ENCODE data around the gene HCFC1. TPM values are rescaled to one million over a fixed set of nuclear protein-coding genes. Genes with fewer than 3 reads are reported as not detected.
"Not testable (repeated sequence)": the region's sequence is repeated elsewhere in the genome, so short reads cannot be mapped to it uniquely, and the experiment has no call there.

Gene HCFC1
- total RNA-seq, 1 experiment from 2014 or later, result 9.5 TPM

DNA sequence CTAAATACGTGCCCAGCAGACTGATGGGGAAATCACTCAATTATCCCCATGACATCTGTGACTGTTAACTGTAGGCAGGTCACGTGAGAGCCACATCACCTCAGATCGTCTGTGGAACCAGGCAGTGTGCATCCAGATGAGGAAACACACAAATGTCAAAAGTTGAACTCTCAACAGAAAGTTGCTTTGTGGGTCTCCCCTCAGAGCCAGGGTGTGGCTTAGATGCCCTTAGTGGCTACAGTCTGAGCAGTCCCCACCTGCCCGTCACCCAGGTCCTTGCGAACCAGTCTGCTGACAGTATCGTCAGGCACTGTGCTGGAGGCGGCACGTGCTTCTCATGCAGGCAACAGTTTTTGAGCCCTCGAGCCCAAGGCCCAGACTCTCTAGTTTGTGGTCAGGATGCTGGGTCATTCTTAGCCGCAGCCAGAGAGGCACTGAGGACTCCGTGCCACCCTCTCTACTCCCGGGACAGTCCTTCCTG is 11.7 kb upstream of the HCFC1 start:
- no peak for DNase-seq (ENCODE audit: low read depth)
- in situ Hi-C loops (cut with HindIII; ENCODE audit: low pct_unique_long_range_greater_than_20kb, low sequenced_read_pairs), result no loop called here

DNA sequence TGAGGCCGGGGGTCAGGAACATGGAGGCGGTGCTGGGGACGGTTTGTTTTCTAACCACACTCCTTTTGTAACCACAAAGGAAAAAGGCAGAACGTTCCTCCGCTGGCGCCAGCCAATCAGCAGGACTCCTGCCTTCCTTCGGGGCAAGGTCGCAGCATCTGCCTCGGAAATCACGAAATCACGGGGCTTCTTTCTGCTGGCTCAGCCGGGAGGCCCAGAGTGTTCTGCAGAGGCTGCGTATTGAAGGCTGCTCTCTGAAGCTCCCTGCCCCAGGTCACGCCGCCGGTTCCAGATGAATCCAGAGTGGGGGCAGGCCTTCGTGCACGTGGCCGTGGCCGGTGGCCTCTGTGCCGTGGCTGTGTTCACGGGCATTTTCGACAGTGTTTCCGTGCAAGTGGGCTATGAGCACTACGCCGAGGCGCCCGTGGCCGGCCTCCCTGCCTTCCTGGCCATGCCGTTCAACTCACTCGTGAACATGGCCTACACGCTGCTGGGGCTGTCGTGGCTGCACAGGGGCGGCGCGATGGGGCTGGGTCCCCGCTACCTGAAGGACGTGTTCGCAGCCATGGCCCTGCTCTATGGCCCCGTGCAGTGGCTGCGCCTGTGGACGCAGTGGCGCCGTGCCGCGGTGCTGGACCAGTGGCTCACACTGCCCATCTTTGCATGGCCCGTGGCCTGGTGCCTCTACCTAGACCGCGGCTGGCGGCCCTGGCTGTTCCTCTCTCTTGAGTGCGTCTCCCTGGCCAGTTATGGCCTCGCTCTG is 10.3 kb upstream of the HCFC1 start:
- DNase-seq (ENCODE audit: low read depth), result no peak
- in situ Hi-C loops (cut with HindIII; ENCODE audit: low pct_unique_long_range_greater_than_20kb, low sequenced_read_pairs), result no loop called here

DNA sequence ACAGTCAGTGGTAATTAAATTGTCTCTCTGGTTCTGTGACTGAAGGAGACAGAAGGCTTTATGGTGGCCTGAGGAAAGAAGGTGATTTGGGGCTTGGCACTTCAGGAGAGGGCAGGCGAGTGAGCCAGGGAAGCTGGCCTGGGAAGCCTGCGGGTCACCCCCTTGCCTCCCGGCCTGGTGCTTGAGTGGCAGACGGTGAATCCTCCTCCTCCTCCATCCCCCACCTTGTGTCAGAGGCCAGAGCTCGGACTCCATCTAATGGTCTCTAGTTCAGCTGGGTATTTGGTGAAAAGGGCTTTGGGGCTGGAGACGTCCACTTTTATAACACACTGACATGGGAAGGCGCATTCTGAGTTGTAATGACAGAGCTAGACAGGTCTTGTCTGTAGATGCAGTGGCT is 9.6 kb upstream of the HCFC1 start:
- in situ Hi-C loops (cut with HindIII; ENCODE audit: low pct_unique_long_range_greater_than_20kb, low sequenced_read_pairs), result no loop called here

DNA sequence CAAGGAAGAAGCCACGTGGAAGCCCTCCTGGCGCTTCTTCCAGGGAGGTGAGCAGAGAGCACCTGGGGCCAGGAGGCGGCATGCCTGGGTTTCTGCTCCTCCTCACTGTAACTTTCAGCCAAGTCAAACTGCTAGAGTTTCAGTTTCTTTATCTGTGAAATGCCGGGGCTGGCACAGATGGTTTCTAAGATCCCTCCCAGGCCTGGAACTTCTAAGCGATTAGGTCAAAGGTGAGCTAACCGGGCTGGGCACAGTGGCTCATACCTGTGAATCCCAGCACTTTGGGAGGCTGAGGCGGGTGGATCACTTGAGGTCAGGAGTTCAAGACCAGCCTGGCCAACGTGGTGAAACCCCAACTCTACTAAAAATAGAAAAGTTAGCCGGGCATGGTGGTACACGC is 8.8 kb upstream of the HCFC1 start:
- DNase-seq (ENCODE audit: low read depth); in situ Hi-C loops (cut with HindIII; ENCODE audit: low pct_unique_long_range_greater_than_20kb, low sequenced_read_pairs): not testable (repeated sequence)

More for the DNA sequence above, 9.6 kb upstream of the HCFC1 start:
- DNase-seq (ENCODE audit: low read depth), result no peak

DNA sequence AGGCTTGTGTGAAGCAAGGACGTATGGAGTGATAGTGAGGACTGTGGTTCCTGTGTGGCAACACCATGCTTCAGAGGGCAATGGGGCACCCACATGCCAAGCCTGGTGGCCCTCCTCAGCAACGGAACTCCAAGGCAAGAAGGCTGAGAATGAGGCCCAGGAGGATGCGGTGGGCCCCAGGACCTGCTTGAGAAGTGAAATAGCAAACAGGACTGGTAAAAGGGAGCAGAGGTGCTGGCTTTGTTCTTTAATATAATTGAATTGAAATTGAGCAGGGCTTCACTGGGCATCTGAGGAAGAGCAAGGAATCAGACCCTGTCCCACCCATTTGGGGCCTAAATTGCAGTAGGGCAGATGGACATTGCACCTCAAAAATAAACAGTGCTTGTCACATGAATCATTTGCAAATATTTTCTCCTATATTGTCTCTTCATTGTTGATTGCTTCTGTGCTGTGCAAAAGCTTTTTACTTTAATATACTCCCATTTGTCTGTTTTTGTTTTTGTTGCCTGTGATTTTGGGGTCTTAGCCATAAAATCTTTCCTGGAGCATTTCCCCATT is 3.2 kb upstream of the HCFC1 start:
- no peak for DNase-seq (ENCODE audit: low read depth)
- in situ Hi-C loops (cut with HindIII; ENCODE audit: low pct_unique_long_range_greater_than_20kb, low sequenced_read_pairs), result no loop called here

DNA sequence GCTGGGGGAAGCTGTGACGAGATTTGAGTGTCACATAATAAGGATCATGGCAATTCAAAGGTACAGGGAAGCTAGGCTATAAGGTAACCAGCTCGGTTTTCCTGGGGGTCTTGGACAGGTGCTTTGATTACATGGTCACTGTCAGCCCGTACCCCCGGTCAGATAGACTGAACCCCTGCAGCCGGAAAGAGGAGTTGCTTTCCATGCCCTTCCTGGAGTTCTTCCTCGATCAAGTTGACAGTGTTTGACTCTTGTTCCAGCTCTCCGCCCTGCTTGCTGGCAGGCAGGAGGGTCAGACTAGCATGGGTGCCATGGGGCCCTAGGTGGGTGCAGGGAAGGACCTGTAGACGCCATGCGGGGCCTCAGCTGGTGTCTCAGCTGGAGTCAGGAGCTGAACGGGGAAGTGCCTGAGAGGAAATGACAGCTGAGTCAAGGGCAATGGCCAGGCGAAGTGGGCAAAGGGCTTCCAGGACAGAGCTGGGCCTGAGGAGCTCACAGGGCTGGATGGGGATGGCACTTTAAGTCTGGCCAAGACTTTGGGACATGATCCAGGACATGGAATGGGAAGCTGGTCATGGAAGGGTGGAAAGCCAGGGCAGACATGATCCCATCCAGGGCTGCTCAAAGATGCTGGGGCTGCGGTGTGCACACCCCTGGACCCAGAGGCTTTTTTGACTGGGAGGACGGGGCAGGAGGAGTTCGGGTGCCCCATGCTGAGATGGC is 2.5 kb upstream of the HCFC1 start:
- in situ Hi-C loops (cut with HindIII; ENCODE audit: low pct_unique_long_range_greater_than_20kb, low sequenced_read_pairs), result no loop called here

DNA sequence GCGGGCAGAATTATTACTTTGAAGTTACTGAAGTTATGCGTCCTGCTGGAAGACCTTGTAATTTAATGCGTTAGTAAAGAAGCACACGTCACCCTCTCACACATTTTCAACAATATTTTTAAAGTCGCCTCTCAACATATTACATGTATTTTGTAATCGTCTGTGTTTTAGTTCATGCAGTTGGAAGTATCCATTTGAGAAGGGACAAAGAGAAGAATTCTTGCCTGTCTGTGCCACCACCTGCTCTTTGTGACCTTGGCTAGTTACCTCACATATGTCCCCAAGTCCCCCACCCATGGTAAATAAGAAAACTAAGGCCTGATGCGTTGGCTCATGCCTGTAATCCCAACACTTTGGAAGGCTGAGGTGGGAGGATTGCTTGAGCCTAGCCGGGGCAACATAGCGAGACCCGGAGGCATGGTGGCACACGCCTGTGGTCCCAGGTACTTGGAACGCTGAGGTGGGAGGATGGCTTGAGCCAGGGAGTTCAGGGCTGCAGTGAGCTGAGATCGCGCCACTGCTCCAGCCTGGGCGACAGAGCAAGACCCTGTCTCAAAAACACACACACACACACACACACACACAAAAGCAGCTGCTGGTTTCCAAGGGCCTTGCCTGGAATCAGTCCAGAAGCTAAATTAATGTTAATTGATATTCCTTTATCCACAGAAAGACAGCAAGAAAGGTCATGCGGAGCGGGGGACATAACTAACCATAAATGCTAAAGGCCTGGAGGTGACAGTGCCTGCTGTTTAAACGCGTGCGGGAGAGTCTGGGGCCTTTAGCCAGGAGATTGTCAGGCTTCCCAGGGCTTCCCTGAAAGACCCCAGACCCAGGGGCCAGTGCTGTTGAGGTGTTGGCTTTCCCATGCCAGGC is 1.7 kb upstream of the HCFC1 start:
- DNase-seq (ENCODE audit: low read depth), result no peak
- in situ Hi-C loops (cut with HindIII; ENCODE audit: low pct_unique_long_range_greater_than_20kb, low sequenced_read_pairs), result no loop called here

More for the DNA sequence above, 2.5 kb upstream of the HCFC1 start:
- no peak for DNase-seq (ENCODE audit: low read depth)

DNA sequence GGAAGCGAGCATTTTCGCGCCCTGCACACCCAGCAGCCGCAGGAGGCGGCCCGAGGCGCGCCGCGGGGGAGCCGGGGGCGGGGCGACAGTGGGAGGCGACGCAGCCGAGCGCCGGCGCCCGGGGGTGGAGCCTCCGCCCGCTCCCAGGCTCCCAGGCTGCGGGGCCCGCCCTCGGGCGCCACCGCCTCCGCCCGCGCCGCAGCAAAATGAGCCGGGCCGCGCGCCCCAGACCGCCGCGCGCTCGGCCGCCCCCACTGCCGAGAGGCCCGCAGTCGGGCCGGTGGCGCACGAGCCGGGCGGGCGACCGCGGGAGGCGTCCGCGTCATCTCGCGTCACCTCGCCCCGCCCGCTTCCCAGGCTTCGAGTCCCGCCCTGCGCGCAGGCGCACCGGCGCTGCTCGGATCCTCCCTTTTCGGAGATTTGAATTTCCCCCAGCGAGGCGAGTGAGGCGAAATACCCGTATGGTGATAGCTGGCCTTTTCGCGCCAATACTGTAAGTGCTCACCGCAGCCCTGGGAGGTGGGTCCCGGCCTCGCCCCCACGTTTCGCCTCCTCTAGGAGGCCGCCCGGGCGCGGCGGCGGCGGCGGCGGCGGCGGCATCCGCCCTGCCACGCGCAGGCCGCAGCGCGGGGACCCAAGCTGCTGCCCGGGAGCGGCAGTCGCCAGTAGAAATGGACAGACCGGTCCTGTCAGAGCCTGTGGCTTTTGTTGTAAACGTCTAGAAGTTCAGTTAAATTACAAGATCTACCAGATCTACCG is 929 bp upstream of the HCFC1 start, which contains the start of gene TMEM187:
TMEM187 (plus strand) TSS at position 387 of the 759 bp plus-strand sequence. CDS start 9,309 bp downstream, outside the sequence.
- in situ Hi-C loops (cut with HindIII; ENCODE audit: low pct_unique_long_range_greater_than_20kb, low sequenced_read_pairs), result no loop called here
- peak; percentile 88 for DNase-seq (ENCODE audit: low read depth)

DNA sequence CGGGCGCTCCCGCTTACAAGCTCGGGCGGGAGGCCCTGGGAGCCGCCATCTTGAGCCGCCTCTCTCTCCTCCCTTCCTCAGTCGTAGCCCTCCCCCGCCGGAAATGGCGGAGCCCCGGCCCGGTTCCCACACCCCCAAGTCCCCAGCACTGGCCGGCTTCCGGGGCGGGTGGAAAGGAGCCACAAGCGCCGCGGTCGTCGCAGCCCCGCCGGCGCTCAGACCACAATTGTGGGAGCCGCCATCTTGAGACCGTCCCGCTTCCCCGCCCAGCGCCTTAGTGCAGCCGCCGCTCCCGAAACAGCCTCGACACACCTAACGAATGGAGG is 531 bp downstream of the HCFC1 start:
- in situ Hi-C loops (cut with HindIII; ENCODE audit: low pct_unique_long_range_greater_than_20kb, low sequenced_read_pairs), result no loop called here
- DNase-seq (ENCODE audit: low read depth), result peak; percentile 81

DNA sequence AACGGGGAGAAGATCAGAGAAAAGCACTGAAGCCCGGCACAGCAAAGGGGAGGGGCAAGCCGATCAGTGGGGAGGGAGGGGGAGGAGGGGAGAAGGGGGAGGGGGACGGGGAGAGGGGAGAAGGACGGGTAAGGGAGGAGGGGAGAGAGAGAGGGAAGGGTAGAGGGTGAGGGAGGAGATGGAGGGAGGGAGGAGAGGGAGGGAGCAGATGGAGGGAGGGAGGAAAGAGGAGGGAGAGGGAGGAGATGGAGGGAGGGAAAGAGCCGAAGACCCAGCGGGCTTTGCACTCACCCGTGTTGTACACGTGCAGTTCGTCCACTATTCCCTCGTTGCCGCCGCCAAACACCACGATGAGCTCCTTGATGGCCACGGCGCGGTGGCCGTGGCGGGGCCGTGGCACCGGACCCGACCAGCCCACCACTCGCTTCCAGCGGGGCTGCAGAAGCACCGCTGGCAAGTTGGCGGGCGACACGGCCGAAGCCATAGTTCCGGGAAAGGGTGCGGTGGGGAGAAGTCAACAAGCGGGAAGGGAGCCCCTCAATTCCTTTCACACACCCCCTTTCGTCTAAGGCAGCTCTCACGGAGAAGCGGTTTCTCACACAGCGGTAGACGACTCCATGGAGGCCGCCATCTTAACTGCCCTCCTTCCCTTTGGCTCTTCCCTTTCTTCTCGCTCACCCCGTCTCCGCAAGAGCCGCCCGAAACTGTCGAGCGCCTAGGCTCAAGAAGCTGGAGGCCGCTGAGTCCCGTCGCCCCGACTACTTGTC is 1.1 kb downstream of the HCFC1 start:
- in situ Hi-C loops (cut with HindIII; ENCODE audit: low pct_unique_long_range_greater_than_20kb, low sequenced_read_pairs), result no loop called here
- DNase-seq (ENCODE audit: low read depth), result peak; percentile 66

DNA sequence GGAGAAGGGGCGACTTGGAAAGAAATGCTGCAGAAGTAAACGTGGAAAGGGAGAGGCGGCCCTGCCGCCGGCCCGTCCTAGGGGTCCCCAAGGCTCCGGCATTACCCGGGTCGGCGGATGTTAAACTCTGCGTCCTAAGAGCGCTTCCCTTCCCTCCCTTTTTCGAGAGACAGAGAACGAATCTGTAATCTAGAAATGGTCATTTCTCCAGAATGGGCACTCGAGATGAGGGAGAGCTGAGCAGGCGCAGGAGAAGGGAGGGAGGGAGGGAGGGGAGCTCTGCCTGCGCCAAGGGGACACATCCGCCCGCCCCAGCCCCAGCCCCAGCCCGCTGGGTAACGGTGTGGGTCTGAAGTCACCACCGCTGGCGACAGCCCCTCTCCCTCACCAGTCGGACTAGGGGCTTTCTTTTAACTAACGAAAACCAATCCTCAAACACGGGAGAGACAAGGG is 1.7 kb downstream of the HCFC1 start:
- in situ Hi-C loops (cut with HindIII; ENCODE audit: low pct_unique_long_range_greater_than_20kb, low sequenced_read_pairs), result no loop called here
- DNase-seq (ENCODE audit: low read depth), result peak; percentile 22

DNA sequence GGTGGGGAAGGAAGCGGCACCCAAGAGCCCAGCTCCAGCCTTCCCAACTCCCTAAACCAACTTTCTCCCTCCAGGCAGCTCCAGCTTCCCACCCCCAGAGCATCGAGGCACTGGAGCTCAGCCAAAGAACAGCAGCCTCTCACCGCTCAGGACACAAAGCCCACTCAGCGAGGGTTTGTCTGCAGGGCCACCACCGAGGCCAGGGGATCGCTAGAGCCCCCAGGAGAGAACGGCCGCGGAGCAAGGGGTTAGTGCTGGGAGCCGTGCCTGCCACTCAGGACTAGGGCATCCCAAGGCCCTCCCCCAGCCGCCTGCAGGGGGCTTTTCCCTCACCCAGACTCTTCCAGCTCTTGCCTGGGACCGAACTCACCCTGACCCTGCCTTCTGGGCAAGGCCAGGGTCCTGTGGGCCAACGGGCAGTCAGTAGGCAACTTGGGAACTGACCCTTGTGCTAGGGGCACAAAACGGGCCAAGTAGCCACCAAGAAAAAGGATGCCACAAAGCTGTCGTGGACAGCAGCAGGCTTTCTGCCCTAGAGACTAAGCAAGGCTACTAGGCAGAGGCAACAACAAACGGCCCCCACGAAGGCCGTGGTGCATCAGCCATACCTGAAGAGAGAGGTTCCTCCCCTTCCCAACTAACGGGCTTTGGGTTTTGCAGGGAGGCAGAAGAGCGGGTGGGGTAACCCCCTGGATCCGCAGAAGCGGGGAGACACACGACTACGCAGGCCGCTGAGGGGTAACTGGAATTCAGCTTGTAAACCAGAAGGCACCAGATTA is 2.3 kb downstream of the HCFC1 start:
- DNase-seq (ENCODE audit: low read depth), result no peak
- in situ Hi-C loops (cut with HindIII; ENCODE audit: low pct_unique_long_range_greater_than_20kb, low sequenced_read_pairs), result no loop called here

DNA sequence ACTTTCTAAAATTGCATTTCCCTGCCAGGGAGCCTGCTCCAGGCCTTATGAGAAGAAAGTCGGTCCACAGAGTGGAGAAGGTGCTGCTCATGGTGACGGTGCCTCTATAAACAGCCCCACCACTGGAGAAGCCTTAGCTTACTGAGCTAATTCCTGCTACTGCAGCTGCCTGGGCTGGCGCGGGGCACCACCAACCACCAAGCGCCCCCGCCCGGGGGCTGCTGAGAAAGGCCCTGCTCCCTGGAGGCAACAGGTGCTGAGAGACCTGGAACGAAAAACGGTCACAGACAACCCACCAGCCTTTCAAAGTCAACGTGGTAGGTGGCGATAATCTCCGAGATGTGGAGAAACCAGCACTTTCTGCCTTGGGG is 2.9 kb downstream of the HCFC1 start:
- DNase-seq (ENCODE audit: low read depth), result no peak
- in situ Hi-C loops (cut with HindIII; ENCODE audit: low pct_unique_long_range_greater_than_20kb, low sequenced_read_pairs), result no loop called here

DNA sequence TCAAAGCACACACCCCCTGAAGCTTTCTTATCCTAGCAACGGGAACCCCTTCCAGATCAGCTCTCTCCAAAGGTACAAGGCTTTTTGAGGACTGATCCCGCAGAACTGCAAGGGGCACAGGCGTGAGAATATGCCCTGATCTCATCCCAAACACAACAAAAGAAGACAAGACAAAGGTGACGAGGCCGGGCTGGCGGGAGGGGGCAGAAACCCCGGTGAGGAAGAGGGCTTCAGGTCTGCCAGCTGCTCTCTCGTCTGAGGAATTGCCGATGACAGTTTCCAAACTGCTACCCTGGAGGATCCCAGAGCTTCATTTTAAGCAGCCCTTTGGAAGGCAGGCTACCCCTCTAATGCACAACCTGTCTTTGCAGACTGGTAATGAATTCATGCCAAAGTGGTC is 3.4 kb downstream of the HCFC1 start:
- no peak for DNase-seq (ENCODE audit: low read depth)
- in situ Hi-C loops (cut with HindIII; ENCODE audit: low pct_unique_long_range_greater_than_20kb, low sequenced_read_pairs), result no loop called here

DNA sequence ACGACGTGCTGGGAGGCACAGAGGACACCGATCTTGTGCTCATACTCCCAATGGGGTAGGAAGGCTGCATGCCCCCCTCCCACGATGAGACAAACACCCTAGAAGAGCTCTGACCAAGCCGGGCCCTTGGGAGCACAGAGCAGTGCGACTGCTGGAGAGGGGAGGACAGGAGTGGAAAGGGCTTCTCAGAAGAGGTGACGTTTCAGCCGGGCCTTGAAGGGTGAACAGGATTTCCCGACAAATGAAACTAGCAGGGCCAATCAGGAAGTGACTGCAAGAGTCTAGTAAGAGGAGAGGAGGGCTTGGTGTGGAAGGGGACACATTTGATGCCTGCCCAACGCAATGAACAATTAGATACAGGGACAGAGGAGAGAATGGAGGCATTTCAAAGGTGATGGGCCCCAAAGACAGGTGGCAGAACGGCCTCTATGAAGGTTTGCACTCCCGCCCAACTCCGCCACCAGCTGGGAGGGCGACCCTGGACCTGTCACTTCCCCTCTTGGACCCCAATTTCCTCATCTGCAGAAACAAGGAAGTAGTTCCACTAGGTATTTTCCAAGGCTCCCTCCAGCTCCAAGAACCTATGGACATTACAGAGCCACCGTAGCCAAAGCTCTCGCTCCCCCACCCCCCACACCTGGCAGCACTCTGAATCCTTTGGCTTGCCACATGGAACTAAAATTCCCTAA is 3.9 kb downstream of the HCFC1 start:
- in situ Hi-C loops (cut with HindIII; ENCODE audit: low pct_unique_long_range_greater_than_20kb, low sequenced_read_pairs), result no loop called here
- DNase-seq (ENCODE audit: low read depth), result no peak

Data from Caki2 (cell line).